Calu3 (cell line): ENCODE results near the gene ITPRIPL2. TPM values are rescaled to one million over a fixed set of nuclear protein-coding genes. Genes with fewer than 3 reads are reported as not detected.

Source experiments
- BruUV-seq: library from RNA; stranded (reverse); fragments of 400-500 nt; replicated peaks from 2 replicates; lab custom pipeline; 2021; lab: Mats Ljungman, UMichigan
- CTCF ChIA-PET: fragments of 300-600 bp; sonication (Branson Sonifier 250); formaldehyde crosslinking; loops from one replicate; lab custom pipeline; 2022; ENCODE audit warnings: antibody characterized with exemption; lab: Charles Lee
- DNase-seq: peaks from one replicate; pipeline ENCODE4 v3.0.0; 2022
- H3K27ac Mint-ChIP-seq: one replicate; pipeline ENCODE4 v1.8.0; 2022; ENCODE audit warnings: mixed read lengths; ENCODE audit not compliant: unreplicated experiment
- H3K27me3 Mint-ChIP-seq: one replicate; pipeline ENCODE4 v1.8.0; 2022; ENCODE audit warnings: mixed read lengths; ENCODE audit not compliant: unreplicated experiment
- H3K36me3 Mint-ChIP-seq: one replicate; pipeline ENCODE4 v1.8.0; 2022; ENCODE audit warnings: mild to moderate bottlenecking, moderate library complexity, mixed read lengths; ENCODE audit not compliant: insufficient read depth, unreplicated experiment
- H3K4me1 Mint-ChIP-seq: one replicate; pipeline ENCODE4 v1.8.0; 2022; ENCODE audit warnings: mild to moderate bottlenecking, low read depth, mixed read lengths; ENCODE audit not compliant: unreplicated experiment
- H3K4me3 Mint-ChIP-seq: one replicate; pipeline ENCODE4 v1.8.0; 2022; ENCODE audit warnings: mild to moderate bottlenecking, low read depth, moderate library complexity, mixed read lengths; ENCODE audit not compliant: unreplicated experiment
- H3K9me3 Mint-ChIP-seq: one replicate; pipeline ENCODE4 v1.8.0; 2022; ENCODE audit warnings: low read depth, mixed read lengths; ENCODE audit not compliant: unreplicated experiment
- CTCF ChIP-seq: fragments of 200-600 bp; IDR thresholded peaks from one replicate; pipeline ENCODE4 v1.8.0; 2022; ENCODE audit warnings: antibody characterized with exemption; ENCODE audit not compliant: unreplicated experiment
- intact Hi-C: fragments of 100-400 bp; cut with micrococcal nuclease; formaldehyde crosslinking; loops from one replicate; pipeline ENCODE4 v1.10.0; 2022; ENCODE audit not compliant: unreplicated experiment
- total RNA-seq: library from RNA; stranded (reverse); gene quantifications from 2 replicates; pipeline ENCODE4 v1.2.3, GENCODE V29; 2022

Gene ITPRIPL2
- total RNA-seq, 1 experiment from 2014 or later: 73.1 TPM

- Mint-ChIP-seq H3K27me3 (no peaks in the 10 kb centered on the region), H3K4me1 (peaks cover 16% of the 10 kb centered on the region), H3K36me3 (peaks cover 15% of the 10 kb centered on the region), H3K27ac (no peak overlapping the region), H3K4me3 (no peak overlapping the region), H3K9me3 (no peaks in the 10 kb centered on the region)
- no TSS peak for BruUV-seq
- CTCF ChIA-PET: interaction anchor here (1.5 to 2.3 kb wide), 3 partner anchors 22 to 418 kb away, joined by 5 to 14 read pairs (median 7); partner anchors contain the start of gene TMC7
- intact Hi-C loops: loop anchor here (5.0 kb wide), 1 partner anchor 417 kb away; no protein-coding TSS in a partner anchor
- DNase-seq: no peak
- TF ChIP-seq CTCF: no peak
Observed at GRCh38 chr16:19084879-19085278, 28.9 kb upstream of the ITPRIPL2 start.

GRCh38 chr16:19085679-19086200, 28.0 kb upstream of the ITPRIPL2 start:
- no peak overlapping the region for H3K27ac Mint-ChIP-seq

DNA sequence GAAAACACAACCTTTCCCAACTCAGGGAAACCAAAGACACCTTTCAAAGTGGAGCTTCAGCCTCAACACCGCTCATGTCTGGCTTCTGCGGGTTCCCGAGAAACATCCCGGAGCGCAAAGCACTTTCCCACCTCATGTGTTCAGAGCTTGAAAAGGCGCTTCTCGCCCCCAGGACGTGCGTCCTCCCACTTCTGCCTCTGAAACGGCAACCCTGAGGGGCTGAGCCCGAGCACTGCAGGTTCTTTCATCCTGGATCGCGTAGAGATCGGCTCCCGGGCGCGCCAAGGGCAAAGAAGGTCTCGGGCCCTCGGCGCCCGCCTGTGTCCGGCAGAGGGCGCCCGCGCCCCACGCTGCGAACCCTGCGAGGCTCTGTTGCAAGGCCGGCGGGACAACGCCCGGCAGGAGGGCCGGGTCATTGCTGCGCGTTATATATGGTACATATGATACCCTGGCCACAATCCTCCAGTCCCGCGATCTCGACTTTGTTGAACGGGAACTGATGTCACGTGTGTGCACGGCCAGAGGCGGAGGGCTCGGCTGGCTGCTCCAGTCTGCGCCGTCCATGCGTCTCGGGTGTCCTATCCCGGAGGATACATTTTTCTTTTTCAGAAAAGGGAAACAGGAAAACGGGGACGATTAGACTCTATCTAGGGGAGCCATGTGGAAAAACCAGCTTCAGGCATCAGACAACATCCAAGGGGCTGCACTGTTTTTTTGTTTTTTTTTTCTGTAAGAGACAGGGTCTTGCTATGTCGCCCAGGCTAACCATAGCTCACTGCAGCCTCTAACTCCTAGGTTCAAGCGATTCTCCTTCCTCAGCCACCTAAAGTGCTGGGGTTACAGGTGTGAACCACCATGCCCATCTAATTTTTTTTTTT, 27.2 kb upstream of the ITPRIPL2 start:
- H3K27ac Mint-ChIP-seq: peak overlapping the region; percentile 58
- DNase-seq: peak; percentile 94
- peaks cover 15% of the 10 kb centered on the region for H3K36me3 Mint-ChIP-seq
- H3K4me1 Mint-ChIP-seq: peaks cover 19% of the 10 kb centered on the region
- TF ChIP-seq CTCF: peak; percentile 99
- CTCF ChIA-PET: interaction anchor here (0.6 to 2.3 kb wide), 18 partner anchors 8 to 416 kb away, joined by 3 to 14 read pairs (median 5); partner anchors contain the start of gene TMC7
- intact Hi-C loops: loop anchor here (1.0 to 5.0 kb wide), 3 partner anchors 80 to 416 kb away; no protein-coding TSS in a partner anchor
- no TSS peak for BruUV-seq
- peak overlapping the region; percentile 71 for H3K4me3 Mint-ChIP-seq
- H3K27me3 Mint-ChIP-seq: no peaks in the 10 kb centered on the region
- H3K9me3 Mint-ChIP-seq: no peaks in the 10 kb centered on the region

More at GRCh38 chr16:19085679-19086200, 28.0 kb upstream of the ITPRIPL2 start:
- Mint-ChIP-seq H3K4me3 (peak overlapping the region; percentile 71), H3K9me3 (no peaks in the 10 kb centered on the region), H3K36me3 (peaks cover 15% of the 10 kb centered on the region), H3K4me1 (peaks cover 16% of the 10 kb centered on the region), H3K27me3 (no peaks in the 10 kb centered on the region)
- TSS peak; percentile 61 for BruUV-seq
- peak; percentile 41 for DNase-seq
- no peak for TF ChIP-seq CTCF
- intact Hi-C loops: loop anchor here (1.0 to 5.0 kb wide), 3 partner anchors 81 to 417 kb away; no protein-coding TSS in a partner anchor
- CTCF ChIA-PET: interaction anchor here (0.6 to 2.3 kb wide), 19 partner anchors 9 to 417 kb away, joined by 3 to 14 read pairs (median 5); partner anchors contain the start of gene TMC7

- H3K27ac Mint-ChIP-seq: peak overlapping the region; percentile 58
- BruUV-seq: no TSS peak
- no peak for TF ChIP-seq CTCF
- no peaks in the 10 kb centered on the region for H3K27me3 Mint-ChIP-seq
- CTCF ChIA-PET: interaction anchor here (1.5 kb wide), 1 partner anchor 19 kb away, joined by 3 read pairs; no protein-coding TSS in a partner anchor
- no peak for DNase-seq
- intact Hi-C loops: loop anchor here (5.0 kb wide), 1 partner anchor 414 kb away; no protein-coding TSS in a partner anchor
- no peak overlapping the region for H3K4me3 Mint-ChIP-seq
- peaks cover 22% of the 10 kb centered on the region for H3K36me3 Mint-ChIP-seq
- peaks cover 2% of the 10 kb centered on the region for H3K9me3 Mint-ChIP-seq
- peaks cover 38% of the 10 kb centered on the region for H3K4me1 Mint-ChIP-seq
Observed at GRCh38 chr16:19088341-19088916, 25.3 kb upstream of the ITPRIPL2 start.
